ENCODE measurements around the gene NELL1.

The NELL1 gene

GRCh38 chr11:21295508-21295907, 626.1 kb downstream of the NELL1 start:
- TF ChIP-seq CTCF (conservative IDR thresholded peaks at IDR 0.05; ENCODE audit: low read depth, low read length): no peak
- DNase-seq (ENCODE audit: low read depth): no peak

GRCh38 chr11:21301981-21302380, 632.6 kb downstream of the NELL1 start:
- H3K4me3 ChIP-seq (ENCODE audit: low read length): no peak overlapping the region
- TF ChIP-seq CTCF (conservative IDR thresholded peaks at IDR 0.05; ENCODE audit: low read depth, low read length): no peak
- no peak for DNase-seq (ENCODE audit: low read depth)

More at GRCh38 chr11:21295508-21295907, 626.1 kb downstream of the NELL1 start:
- no peak overlapping the region for H3K4me3 ChIP-seq (ENCODE audit: low read length)

GRCh38 chr11:21306739-21307358, 637.5 kb downstream of the NELL1 start:
- no peak for TF ChIP-seq CTCF (conservative IDR thresholded peaks at IDR 0.05; ENCODE audit: low read depth, low read length)
- DNase-seq (ENCODE audit: low read depth): no peak
- H3K4me3 ChIP-seq (ENCODE audit: low read length): no peak overlapping the region

GRCh38 chr11:21307874-21308273, 638.5 kb downstream of the NELL1 start:
- no peak for DNase-seq (ENCODE audit: low read depth)
- TF ChIP-seq CTCF (conservative IDR thresholded peaks at IDR 0.05; ENCODE audit: low read depth, low read length): no peak
- H3K4me3 ChIP-seq (ENCODE audit: low read length): no peak overlapping the region

GRCh38 chr11:21316591-21316990, 647.2 kb downstream of the NELL1 start:
- H3K4me3 ChIP-seq (ENCODE audit: low read length): no peak overlapping the region
- DNase-seq (ENCODE audit: low read depth): no peak
- TF ChIP-seq CTCF (conservative IDR thresholded peaks at IDR 0.05; ENCODE audit: low read depth, low read length): no peak

GRCh38 chr11:21321072-21321471, 651.7 kb downstream of the NELL1 start:
- no peak overlapping the region for H3K4me3 ChIP-seq (ENCODE audit: low read length)
- no peak for TF ChIP-seq CTCF (conservative IDR thresholded peaks at IDR 0.05; ENCODE audit: low read depth, low read length)
- DNase-seq (ENCODE audit: low read depth): no peak

GRCh38 chr11:21321530-21321929, 652.1 kb downstream of the NELL1 start:
- H3K4me3 ChIP-seq (ENCODE audit: low read length): no peak overlapping the region

More at GRCh38 chr11:21321530-21321929, 652.1 kb downstream of the NELL1 start:
- no peak for DNase-seq (ENCODE audit: low read depth)
- no peak for TF ChIP-seq CTCF (conservative IDR thresholded peaks at IDR 0.05; ENCODE audit: low read depth, low read length)

Data from retinal pigment epithelial cell (primary cell).